GM12892 (cell line): Measurements from ENCODE around the gene CACNB1.

Experiments used
- POLR2A ChIP-seq: IDR thresholded peaks from 2 replicates; pipeline ENCODE4 v1.6.1; 2011; ENCODE audit warnings: low read depth, low read length, control low read depth
- POLR2AphosphoS5 ChIP-seq: IDR thresholded peaks from 2 replicates; pipeline ENCODE4 v1.6.1; 2011; ENCODE audit warnings: low read depth, low read length, control low read depth
- TAF1 ChIP-seq: IDR thresholded peaks from 2 replicates; pipeline ENCODE4 v1.6.1; 2011; ENCODE audit warnings: low read depth, mild to moderate bottlenecking, control low read depth, low read length, borderline replicate concordance

DNA sequence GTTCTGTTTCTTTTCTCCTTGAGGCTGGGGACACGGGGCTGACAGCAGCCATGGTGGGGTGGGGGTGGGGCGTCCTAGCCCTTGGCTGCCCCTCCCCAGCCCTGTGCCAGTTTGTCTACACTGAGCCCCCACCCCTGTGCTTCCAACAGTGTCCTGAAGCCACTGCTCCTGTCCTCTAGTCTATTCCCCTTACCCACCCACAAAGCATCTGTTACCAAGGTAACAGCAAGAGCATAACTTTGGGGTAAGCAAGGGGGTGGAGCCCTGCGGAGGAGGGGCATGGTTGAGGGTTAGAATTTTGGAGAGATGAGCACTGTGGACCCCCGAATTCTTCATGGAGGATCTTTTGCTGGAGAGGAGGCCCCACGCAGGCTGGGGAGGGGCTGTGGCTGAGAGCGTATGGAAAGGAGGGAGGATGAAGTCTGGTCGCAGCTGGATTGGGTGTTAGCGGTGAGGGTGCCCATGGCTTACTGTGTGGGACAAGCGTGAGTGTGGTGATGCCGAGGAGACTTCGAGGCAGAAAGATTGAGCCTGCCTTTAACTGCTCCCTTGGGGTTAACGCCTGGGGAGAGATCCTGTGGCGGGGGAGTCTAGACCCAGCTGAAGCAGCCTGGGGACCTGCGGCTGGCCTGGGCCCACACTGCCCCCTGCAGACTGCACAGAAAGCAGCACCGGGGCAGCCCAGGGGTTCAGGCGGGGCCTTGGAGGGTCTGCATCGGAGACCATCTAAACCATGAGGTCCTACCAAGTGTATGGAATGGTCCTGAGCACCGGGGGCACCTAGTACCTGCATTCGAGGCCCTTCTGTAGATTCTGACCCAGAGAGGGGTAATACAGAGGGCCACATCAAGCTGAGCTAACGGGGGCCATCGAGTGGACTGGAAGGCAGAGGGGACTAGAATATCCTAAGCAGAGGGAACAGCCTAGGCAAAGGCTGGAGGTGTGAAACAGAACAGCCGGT, 34.4 kb upstream of the CACNB1 start:
- TF ChIP-seq POLR2AphosphoS5 (no peak), TAF1 (no peak), POLR2A (no peak)
